CD14-positive monocyte (primary cell): Measurements from ENCODE around the gene FRY. TPM values are rescaled to one million over a fixed set of nuclear protein-coding genes. Genes with fewer than 3 reads are reported as not detected.
A peak's percentile ranks its signal among the peaks of the same experiment; 100 is the strongest.

Experiments used
- DNase-seq, 3 donors: peaks; one replicate each; pipeline ENCODE4 v3.0.0-alpha.2; 2011 to 2022
- H2AFZ ChIP-seq: 2 replicates; pipeline ENCODE4 v1.6.0; 2012; ENCODE audit warnings: mild to moderate bottlenecking, low read depth, low read length, inconsistent platforms; ENCODE audit not compliant: insufficient read depth, poor library complexity, severe bottlenecking
- H3K27ac ChIP-seq, 2 donors: 1 replicate in 1 of 2; 2 replicates in 1 of 2; pipeline ENCODE4 v1.5.1; 2012 to 2013; ENCODE audit warnings: low read length in 2 of 2, control low read depth in 1 of 2, inconsistent platforms in 1 of 2, low read depth in 1 of 2, mild to moderate bottlenecking in 1 of 2
- H3K27me3 ChIP-seq, 2 donors: one replicate each; pipeline versions ENCODE4 v1.6.0 to v1.6.1; 2011 to 2013; ENCODE audit warnings: low read length in 2 of 2; ENCODE audit not compliant: control insufficient read depth in 2 of 2, insufficient read depth in 2 of 2
- H3K36me3 ChIP-seq, 2 donors: replicated peaks in 1 of 2; 1 replicate in 1 of 2; 2 replicates in 1 of 2; pipeline versions ENCODE4 v1.5.1 to v1.6.1; 2012 to 2013; ENCODE audit warnings: low read length in 2 of 2, control low read depth in 1 of 2, inconsistent platforms in 1 of 2, mild to moderate bottlenecking in 1 of 2; ENCODE audit not compliant: insufficient read depth in 2 of 2, control insufficient read depth in 1 of 2
- H3K4me1 ChIP-seq, 2 donors: 1 replicate in 1 of 2; 2 replicates in 1 of 2; pipeline versions ENCODE4 v1.5.1 to v1.6.1; 2012 to 2013; ENCODE audit warnings: low read length in 2 of 2, control low read depth in 1 of 2, inconsistent platforms in 1 of 2, mild to moderate bottlenecking in 1 of 2, moderate library complexity in 1 of 2; ENCODE audit not compliant: insufficient read depth in 2 of 2, control insufficient read depth in 1 of 2
- H3K4me2 ChIP-seq: replicated peaks from 2 replicates; pipeline ENCODE3; 2012; ENCODE audit warnings: low read length, moderate library complexity, mild to moderate bottlenecking; ENCODE audit not compliant: poor library complexity, severe bottlenecking; ENCODE audit errors: extremely low read depth
- H3K4me3 ChIP-seq, 3 experiments: fragments of 200-600 bp in 1 of 3; sonication (generic) in 1 of 3; replicated peaks in 1 of 3; 1 replicate in 2 of 3; 2 replicates in 1 of 3; pipeline ENCODE4 v1.5.1; 2011 to 2013; ENCODE audit warnings: low read length in 3 of 3, mild to moderate bottlenecking in 3 of 3, control low read depth in 2 of 3, low read depth in 2 of 3, inconsistent platforms in 1 of 3, moderate library complexity in 1 of 3
- H3K79me2 ChIP-seq: 2 replicates; pipeline ENCODE4 v1.6.0; 2012; ENCODE audit warnings: mild to moderate bottlenecking, control low read depth, inconsistent platforms, low read length, moderate library complexity; ENCODE audit not compliant: insufficient read depth
- H3K9ac ChIP-seq: 2 replicates; pipeline ENCODE4 v1.6.0; 2017; ENCODE audit warnings: low read length, mild to moderate bottlenecking; ENCODE audit not compliant: insufficient read depth, poor library complexity, severe bottlenecking
- H3K9me3 ChIP-seq, 2 donors: replicated peaks in 1 of 2; 1 replicate in 1 of 2; 2 replicates in 1 of 2; pipeline versions ENCODE4 v1.5.1 to v1.6.1; 2012 to 2013; ENCODE audit warnings: low read length in 2 of 2, control low read depth in 1 of 2; ENCODE audit not compliant: control insufficient read depth in 1 of 2, insufficient read depth in 1 of 2
- H4K20me1 ChIP-seq: 2 replicates; pipeline ENCODE4 v1.6.0; 2012; ENCODE audit warnings: mild to moderate bottlenecking, low read length, control low read depth, moderate library complexity; ENCODE audit not compliant: insufficient read depth
- H3K27ac Mint-ChIP-seq, 7 donors: one replicate each; pipeline ENCODE4 v1.8.0; 2020; ENCODE audit warnings: mild to moderate bottlenecking in 7 of 7, mixed read lengths in 7 of 7, moderate library complexity in 6 of 7, inconsistent platforms in 2 of 7
- H3K27me3 Mint-ChIP-seq, 3 donors: one replicate each; pipeline ENCODE4 v1.8.0; 2021 to 2022; ENCODE audit warnings: low read depth in 3 of 3, mild to moderate bottlenecking in 3 of 3, mixed read lengths in 3 of 3, moderate library complexity in 3 of 3, inconsistent platforms in 1 of 3
- H3K36me3 Mint-ChIP-seq, 2 donors: one replicate each; pipeline ENCODE4 v1.8.0; 2020; ENCODE audit warnings: mixed read lengths in 2 of 2, inconsistent platforms in 1 of 2, mild to moderate bottlenecking in 1 of 2
- H3K4me1 Mint-ChIP-seq: one replicate; pipeline ENCODE4 v1.8.0; 2020; ENCODE audit warnings: mild to moderate bottlenecking, mixed read lengths
- H3K4me3 Mint-ChIP-seq, 2 donors: one replicate each; pipeline ENCODE4 v1.8.0; 2020; ENCODE audit warnings: mild to moderate bottlenecking in 2 of 2, mixed read lengths in 2 of 2, moderate library complexity in 1 of 2
- H3K9me3 Mint-ChIP-seq, 7 donors: one replicate each; pipeline ENCODE4 v1.8.0; 2020 to 2022; ENCODE audit warnings: mixed read lengths in 7 of 7, mild to moderate bottlenecking in 6 of 7, moderate library complexity in 6 of 7, inconsistent platforms in 2 of 7
- WGBS: methylation state at CpG from one replicate; pipeline ENCODE4 v1.1.5; 2013; ENCODE audit warnings: missing lambda C conversion rate; ENCODE audit not compliant: insufficient coverage; 5-methylcytosine and 5-hydroxymethylcytosine counted together
- intact Hi-C, 2 donors: fragments of 100-400 bp; cut with micrococcal nuclease; formaldehyde crosslinking; loops; one replicate each; pipeline versions ENCODE4 v1.15.0 to v1.15.1; 2023
- polyA plus RNA-seq, 3 donors: library from polyadenylated mRNA; depleted of rRNA in 1 of 3; unstranded in 2 of 3; stranded (reverse) in 1 of 3; fragments of 300-500 nt in 2 of 3; fragments of >200 nt in 1 of 3; fragmentation: Illumina TruSeq in 2 of 3; gene quantifications; 1 replicate in 2 of 3; 2 replicates in 1 of 3; pipeline ENCODE4 v1.2.3, GENCODE V29; 2012 to 2021
- TF ChIP-seq, protein P1 (sequence below): fragments of 200-600 bp; IDR thresholded peaks from one replicate; pipeline ENCODE4 v1.8.0; 2022; ENCODE audit warnings: antibody characterized with exemption, mild to moderate bottlenecking

Gene FRY
- polyA plus RNA-seq, 3 donors, result 3.9 to 31.8 (median 5.0) TPM

GRCh38 chr13:32136716-32137115 lies 105.1 kb downstream of the FRY start:
- intact Hi-C loops, result no loop called here
- Histone ChIP-seq H3K36me3 (peaks cover 55 to 96% of the 10 kb centered on the region in 2 donors), H3K4me1 (no peaks in the 10 kb centered on the region), H3K79me2 (no peaks in the 10 kb centered on the region), H3K4me2 (no peak overlapping the region), H3K27me3 (no peaks in the 10 kb centered on the region), H2AFZ (no peak overlapping the region), H3K27ac (no peak overlapping the region), H3K4me3 (no peak overlapping the region), H3K9ac (no peak overlapping the region), H3K9me3 (no peaks in the 10 kb centered on the region), H4K20me1 (no peaks in the 10 kb centered on the region)
- no peaks in the 10 kb centered on the region for H3K9me3 Mint-ChIP-seq
- H3K27ac Mint-ChIP-seq, result peak overlapping the region in 2 of 7 donors; percentile 44 to 57
- WGBS, result no CpG with 5 or more reads among the region's 2 CpGs
- H3K36me3 Mint-ChIP-seq, result peaks cover 60 to 75% of the 10 kb centered on the region in 2 donors
- DNase-seq, result no peak
- no peaks in the 10 kb centered on the region for H3K27me3 Mint-ChIP-seq
- no peaks in the 10 kb centered on the region for H3K4me1 Mint-ChIP-seq
- TF ChIP-seq, protein P1, sequence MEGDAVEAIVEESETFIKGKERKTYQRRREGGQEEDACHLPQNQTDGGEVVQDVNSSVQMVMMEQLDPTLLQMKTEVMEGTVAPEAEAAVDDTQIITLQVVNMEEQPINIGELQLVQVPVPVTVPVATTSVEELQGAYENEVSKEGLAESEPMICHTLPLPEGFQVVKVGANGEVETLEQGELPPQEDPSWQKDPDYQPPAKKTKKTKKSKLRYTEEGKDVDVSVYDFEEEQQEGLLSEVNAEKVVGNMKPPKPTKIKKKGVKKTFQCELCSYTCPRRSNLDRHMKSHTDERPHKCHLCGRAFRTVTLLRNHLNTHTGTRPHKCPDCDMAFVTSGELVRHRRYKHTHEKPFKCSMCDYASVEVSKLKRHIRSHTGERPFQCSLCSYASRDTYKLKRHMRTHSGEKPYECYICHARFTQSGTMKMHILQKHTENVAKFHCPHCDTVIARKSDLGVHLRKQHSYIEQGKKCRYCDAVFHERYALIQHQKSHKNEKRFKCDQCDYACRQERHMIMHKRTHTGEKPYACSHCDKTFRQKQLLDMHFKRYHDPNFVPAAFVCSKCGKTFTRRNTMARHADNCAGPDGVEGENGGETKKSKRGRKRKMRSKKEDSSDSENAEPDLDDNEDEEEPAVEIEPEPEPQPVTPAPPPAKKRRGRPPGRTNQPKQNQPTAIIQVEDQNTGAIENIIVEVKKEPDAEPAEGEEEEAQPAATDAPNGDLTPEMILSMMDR, result no peak
- H3K4me3 Mint-ChIP-seq, result no peak overlapping the region

DNA sequence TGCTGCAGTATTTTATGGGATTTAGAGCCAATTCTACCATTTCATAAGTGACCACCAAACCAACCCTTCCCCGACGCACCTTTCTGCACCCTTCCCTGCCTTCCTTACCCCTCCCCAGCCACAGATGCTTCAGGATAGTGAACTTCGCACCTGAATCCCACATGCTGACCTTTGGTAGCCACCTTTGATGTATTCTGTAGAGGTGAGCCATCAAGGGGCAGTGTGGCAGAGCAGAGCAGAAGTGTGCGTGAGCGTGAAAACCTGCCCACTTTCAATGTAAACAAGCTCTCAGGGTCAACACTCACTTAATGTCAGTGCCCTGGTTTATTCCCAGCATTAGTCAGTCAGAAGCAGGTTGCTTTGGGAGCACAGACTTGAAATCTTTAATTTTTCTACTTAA lies 107.7 kb downstream of the FRY start:
- Mint-ChIP-seq H3K4me1 (peaks cover 2% of the 10 kb centered on the region), H3K27ac (peak overlapping the region in 1 of 7 donors; percentile 78), H3K9me3 (no peaks in the 10 kb centered on the region), H3K36me3 (peaks cover 64 to 76% of the 10 kb centered on the region in 2 donors), H3K27me3 (no peaks in the 10 kb centered on the region), H3K4me3 (no peak overlapping the region)
- H3K27ac ChIP-seq, result no peak overlapping the region
- H3K79me2 ChIP-seq, result no peaks in the 10 kb centered on the region
- no peak for DNase-seq
- H2AFZ ChIP-seq, result no peak overlapping the region
- TF ChIP-seq, protein P1, result no peak
- no peak overlapping the region for H3K4me2 ChIP-seq
- no peaks in the 10 kb centered on the region for H4K20me1 ChIP-seq
- no CpG with 5 or more reads among the region's 5 CpGs for WGBS
- no peak overlapping the region for H3K4me3 ChIP-seq
- no peaks in the 10 kb centered on the region for H3K4me1 ChIP-seq
- peaks cover 58 to 96% of the 10 kb centered on the region in 2 donors for H3K36me3 ChIP-seq
- no peak overlapping the region for H3K9ac ChIP-seq
- intact Hi-C loops, result no loop called here
- H3K27me3 ChIP-seq, result no peaks in the 10 kb centered on the region
- H3K9me3 ChIP-seq, result no peaks in the 10 kb centered on the region
